GM12873 (cell line): Measurements from ENCODE around the gene CELSR3.

ENCODE experiments used
- CTCF ChIP-seq: IDR thresholded peaks from 2 replicates; pipeline ENCODE4 v1.5.1; 2012; ENCODE audit warnings: low read depth, mild to moderate bottlenecking, moderate library complexity, low read length, control low read depth; ENCODE audit not compliant: insufficient read depth; ENCODE audit errors: missing control alignments

CELSR3 gene

DNA sequence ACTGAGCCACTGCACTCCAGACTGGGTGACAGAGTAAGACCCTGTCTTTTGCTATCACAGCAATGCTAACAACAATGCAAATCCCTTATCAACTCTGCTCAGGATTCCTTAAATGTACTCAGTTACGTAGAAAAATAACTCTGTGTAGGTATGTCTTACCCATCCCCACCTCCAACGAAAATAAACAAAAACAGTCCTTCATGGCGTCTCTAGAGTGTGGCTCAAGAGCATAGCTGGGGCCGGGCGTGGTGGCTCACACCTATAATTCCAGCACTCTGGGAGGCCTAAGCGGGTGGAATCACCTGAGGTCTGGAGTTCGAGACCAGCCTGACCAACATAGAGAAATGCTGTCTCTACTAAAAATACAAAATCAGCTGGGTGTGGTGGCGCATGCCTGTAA, 36.2 kb upstream of the CELSR3 start:
- TF ChIP-seq CTCF: no peak

DNA sequence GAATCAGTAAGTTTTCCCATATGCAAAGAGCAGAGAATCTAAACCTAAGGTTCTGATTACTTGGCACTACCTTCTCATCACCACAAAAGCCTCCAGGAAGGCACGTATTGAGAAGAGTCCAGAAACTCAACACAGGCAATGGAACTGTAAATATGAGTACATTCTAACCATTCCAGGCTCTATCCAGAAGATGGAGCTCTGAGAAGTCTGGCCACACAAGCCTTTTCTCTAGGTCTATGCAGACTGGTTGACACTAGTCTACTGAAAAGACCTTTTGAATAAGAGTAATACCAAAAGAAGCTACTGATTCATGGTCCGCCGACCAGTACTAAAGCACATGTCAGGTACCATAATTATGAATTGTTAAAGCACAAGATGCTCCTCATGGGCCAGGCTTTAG, 35.3 kb upstream of the CELSR3 start:
- no peak for TF ChIP-seq CTCF

DNA sequence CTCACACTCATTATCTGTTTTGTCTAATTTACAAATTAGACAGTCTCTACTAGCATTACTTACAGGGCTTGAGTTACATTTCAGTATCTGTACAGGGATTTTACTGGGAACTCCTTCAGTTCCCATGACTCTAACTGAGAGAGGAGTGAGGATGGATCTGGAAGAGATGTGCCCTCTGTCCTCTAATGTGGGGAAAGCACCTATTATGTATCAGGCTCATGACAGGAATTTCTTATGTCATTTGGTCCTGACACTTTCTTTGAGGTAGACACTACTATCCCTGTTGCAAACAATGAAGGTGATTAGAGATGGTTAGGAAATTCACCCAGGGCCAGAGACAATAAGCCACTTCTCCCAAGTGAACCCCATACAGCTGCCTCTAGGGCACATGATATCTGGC, 33.9 kb upstream of the CELSR3 start:
- TF ChIP-seq CTCF: no peak

- no peak for TF ChIP-seq CTCF
These were observed 33.5 kb upstream of the CELSR3 start for GRCh38 chr3:48696156-48696555.

GRCh38 chr3:48695393-48695753, 32.7 kb upstream of the CELSR3 start:
- no peak for TF ChIP-seq CTCF

DNA sequence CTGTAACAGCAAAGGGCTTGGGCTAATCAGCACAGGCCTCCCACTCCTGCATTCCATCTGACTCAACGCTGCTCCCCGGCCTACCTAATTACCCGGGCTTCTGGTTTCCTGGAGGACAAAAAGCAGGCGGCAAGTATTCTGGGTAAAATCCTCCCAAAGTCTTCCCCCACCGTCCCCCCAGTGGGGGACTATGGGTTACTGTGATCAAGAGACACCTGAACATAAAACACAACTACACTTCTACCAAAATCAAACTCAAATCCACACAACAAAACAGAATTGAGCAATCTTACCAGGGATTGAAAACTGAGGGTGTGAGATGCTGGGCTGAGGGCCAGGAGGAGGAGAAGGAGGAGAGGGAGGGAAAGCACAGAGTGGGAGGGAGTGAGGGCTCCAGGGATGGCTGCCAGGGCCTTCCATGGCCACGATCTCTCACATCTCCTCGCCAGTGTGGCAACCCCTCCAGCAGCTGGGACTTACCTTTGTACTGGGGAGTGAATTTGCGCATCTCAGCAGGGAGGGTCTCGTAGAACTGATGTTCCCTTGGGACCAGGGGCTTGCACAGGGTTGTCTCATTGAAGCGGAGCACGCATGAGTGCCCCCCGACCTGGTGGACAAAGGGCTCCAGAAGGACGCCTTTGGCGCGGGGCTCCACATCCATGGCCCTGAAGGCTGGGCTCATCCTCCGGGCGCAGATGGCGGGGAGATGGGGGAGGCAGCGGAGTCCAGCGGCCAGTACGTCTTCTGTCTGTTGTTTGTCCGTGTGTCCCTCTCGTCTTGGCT, 32.1 kb upstream of the CELSR3 start:
- TF ChIP-seq CTCF: no peak

DNA sequence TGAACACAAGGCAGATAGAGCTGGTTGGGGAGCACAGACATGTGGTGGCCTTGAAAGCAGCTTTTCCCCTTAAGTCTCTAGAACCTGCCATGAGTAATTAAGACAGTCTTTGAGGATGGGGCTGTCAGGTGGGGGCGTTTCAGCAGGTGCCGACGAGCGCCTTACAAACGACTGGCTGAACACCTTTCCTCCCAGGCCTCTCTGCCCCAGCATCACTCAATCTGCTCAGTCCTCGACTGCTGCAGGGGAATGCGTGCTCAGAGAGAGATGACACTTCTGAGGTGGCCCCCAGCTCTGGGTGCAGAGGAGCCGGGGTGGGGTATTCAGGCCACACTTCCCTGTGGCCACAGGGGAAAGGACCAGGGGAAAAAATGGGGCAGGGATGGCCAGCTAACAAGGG, 31.1 kb upstream of the CELSR3 start:
- no peak for TF ChIP-seq CTCF

- TF ChIP-seq CTCF: no peak
These were observed 29.9 kb upstream of the CELSR3 start for GRCh38 chr3:48692551-48692950.
